ENCODE measurements around the gene GRID2. TPM values are rescaled to one million over a fixed set of nuclear protein-coding genes. Genes with fewer than 3 reads are reported as not detected.

The GRID2 gene
- total RNA-seq, 1 donor from 2014 or later = not detected

DNA sequence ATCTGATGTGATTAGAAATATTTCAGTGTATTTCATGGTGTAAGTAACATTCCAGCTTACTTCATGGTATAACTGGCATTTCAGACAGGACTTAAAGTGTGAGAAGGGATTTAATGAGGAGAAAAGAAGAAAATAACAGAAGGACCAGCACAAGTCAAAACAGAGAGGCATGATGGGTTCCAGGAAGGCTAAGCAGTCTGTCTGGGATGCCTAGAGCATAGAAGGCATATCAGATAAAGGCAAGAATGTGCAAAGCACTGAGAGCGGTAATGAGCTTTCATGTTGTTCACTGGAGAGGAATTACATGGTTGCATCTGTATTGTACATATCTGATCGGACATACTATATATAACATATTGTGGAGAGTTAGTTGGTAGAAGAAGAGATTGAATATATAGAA, 54.2 kb downstream of the GRID2 start:
- intact Hi-C loops (cut with micrococcal nuclease) = no loop called here
- DNase-seq = no peak
- Histone ChIP-seq H3K4me3 (no peak overlapping the region), H3K4me1 (no peaks in the 10 kb centered on the region), H3K36me3 (no peaks in the 10 kb centered on the region), H3K27me3 (ENCODE audit: low read depth) (no peaks in the 10 kb centered on the region), H3K9me3 (replicated peaks) (no peaks in the 10 kb centered on the region), H3K27ac (replicated peaks) (no peak overlapping the region)
- TF ChIP-seq, protein P1, sequence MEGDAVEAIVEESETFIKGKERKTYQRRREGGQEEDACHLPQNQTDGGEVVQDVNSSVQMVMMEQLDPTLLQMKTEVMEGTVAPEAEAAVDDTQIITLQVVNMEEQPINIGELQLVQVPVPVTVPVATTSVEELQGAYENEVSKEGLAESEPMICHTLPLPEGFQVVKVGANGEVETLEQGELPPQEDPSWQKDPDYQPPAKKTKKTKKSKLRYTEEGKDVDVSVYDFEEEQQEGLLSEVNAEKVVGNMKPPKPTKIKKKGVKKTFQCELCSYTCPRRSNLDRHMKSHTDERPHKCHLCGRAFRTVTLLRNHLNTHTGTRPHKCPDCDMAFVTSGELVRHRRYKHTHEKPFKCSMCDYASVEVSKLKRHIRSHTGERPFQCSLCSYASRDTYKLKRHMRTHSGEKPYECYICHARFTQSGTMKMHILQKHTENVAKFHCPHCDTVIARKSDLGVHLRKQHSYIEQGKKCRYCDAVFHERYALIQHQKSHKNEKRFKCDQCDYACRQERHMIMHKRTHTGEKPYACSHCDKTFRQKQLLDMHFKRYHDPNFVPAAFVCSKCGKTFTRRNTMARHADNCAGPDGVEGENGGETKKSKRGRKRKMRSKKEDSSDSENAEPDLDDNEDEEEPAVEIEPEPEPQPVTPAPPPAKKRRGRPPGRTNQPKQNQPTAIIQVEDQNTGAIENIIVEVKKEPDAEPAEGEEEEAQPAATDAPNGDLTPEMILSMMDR (IDR thresholded peaks at IDR 0.05; ENCODE audit: borderline replicate concordance) = no peak

DNA sequence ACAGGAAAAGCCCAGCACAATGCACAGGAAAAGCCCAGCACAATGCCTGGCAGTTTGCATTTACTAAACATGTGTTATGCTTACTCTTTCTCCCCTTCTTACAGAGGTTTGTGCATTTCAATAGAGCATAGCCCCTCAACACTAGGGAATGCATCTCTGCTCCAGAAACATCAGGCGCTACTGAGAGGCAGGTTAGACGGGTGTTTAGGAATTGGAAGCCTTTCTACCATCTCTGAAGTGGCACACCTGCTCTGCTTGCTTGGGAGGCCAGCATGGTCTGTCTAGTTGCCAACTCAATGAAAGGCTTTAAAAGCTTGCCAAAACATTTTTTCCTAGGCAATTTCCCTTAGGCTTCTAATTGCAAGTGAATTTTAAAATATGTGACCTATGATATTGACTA, 55.7 kb downstream of the GRID2 start:
- TF ChIP-seq, protein P1 (IDR thresholded peaks at IDR 0.05; ENCODE audit: borderline replicate concordance) = no peak
- intact Hi-C loops (cut with micrococcal nuclease) = no loop called here
- Histone ChIP-seq H3K27ac (replicated peaks) (no peak overlapping the region), H3K36me3 (no peaks in the 10 kb centered on the region), H3K27me3 (ENCODE audit: low read depth) (no peaks in the 10 kb centered on the region), H3K9me3 (replicated peaks) (no peaks in the 10 kb centered on the region), H3K4me1 (no peaks in the 10 kb centered on the region), H3K4me3 (no peak overlapping the region)
- no peak for DNase-seq

DNA sequence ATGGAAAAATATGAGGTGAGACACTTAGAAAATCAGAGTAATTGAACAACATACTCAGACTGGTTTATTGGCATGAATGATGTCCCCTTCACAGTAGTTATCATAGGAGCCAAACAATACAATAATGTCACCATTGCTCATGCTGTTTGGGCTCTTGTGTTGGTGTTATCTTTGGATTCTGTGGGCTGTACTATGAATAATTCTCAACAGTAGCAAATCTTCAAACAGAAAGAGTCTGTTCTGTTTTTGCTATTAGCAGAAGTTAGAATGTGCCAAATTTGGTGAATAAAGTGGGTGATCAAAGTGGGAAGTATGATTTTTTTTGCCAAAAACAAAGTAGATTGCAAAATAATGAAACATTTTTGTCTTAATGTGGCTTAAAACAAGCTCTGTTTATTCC, 58.3 kb downstream of the GRID2 start:
- no peaks in the 10 kb centered on the region for H3K4me1 ChIP-seq
- TF ChIP-seq, protein P1 (IDR thresholded peaks at IDR 0.05; ENCODE audit: borderline replicate concordance) = no peak
- intact Hi-C loops (cut with micrococcal nuclease) = no loop called here

DNA sequence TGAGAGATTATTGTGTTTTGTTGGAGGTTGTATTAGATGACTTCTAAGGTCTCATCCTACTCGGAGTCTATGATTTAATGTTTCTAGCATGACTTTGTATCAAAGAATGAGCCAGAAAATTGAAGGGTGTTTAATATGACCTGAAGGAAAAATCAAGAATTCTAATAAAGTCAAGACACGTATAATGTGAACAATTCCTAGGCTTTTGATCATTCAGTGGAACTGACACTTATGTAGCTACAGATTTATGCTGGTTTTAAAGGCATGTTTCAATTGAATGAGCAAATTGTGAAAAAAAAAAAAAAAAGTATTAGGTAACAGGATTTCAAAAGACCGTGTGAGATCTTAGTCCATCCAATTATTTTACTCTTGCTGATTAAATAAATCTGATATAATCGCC, 64.9 kb downstream of the GRID2 start:
- H3K4me1 ChIP-seq = no peaks in the 10 kb centered on the region
- TF ChIP-seq, protein P1 (IDR thresholded peaks at IDR 0.05; ENCODE audit: borderline replicate concordance) = no peak
- H3K4me3 ChIP-seq = no peak overlapping the region
- H3K27me3 ChIP-seq (ENCODE audit: low read depth) = no peaks in the 10 kb centered on the region
- H3K36me3 ChIP-seq = no peaks in the 10 kb centered on the region
- H3K27ac ChIP-seq (replicated peaks) = no peak overlapping the region
- intact Hi-C loops (cut with micrococcal nuclease) = no loop called here
- H3K9me3 ChIP-seq (replicated peaks) = no peaks in the 10 kb centered on the region
- no peak for DNase-seq

More for the DNA sequence above, 58.3 kb downstream of the GRID2 start:
- Histone ChIP-seq H3K9me3 (replicated peaks) (no peaks in the 10 kb centered on the region), H3K27ac (replicated peaks) (no peak overlapping the region), H3K36me3 (no peaks in the 10 kb centered on the region), H3K27me3 (ENCODE audit: low read depth) (no peaks in the 10 kb centered on the region), H3K4me3 (no peak overlapping the region)
- no peak for DNase-seq

DNA sequence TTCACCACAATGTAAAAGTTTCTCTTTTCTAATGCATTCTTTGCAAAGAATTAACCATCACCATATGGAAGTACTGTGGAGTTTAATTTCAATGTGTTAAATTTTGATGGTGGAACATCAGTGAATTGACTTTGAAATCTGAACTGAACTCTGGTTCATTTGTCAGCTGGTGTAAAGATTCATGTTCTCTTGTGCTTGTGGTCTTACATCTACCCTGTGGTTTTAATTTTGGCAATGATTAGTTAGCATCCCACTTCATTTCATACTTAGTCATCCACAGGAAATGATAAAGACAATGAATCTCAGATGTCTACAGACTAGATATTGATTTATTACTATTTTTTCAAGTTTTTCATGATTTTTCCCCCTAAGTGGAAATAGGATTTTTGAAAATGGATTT, 77.8 kb downstream of the GRID2 start:
- H3K9me3 ChIP-seq (replicated peaks) = no peaks in the 10 kb centered on the region
- H3K27me3 ChIP-seq (ENCODE audit: low read depth) = no peaks in the 10 kb centered on the region
- no peak for DNase-seq
- TF ChIP-seq, protein P1 (IDR thresholded peaks at IDR 0.05; ENCODE audit: borderline replicate concordance) = no peak
- H3K27ac ChIP-seq (replicated peaks) = no peak overlapping the region
- no peaks in the 10 kb centered on the region for H3K36me3 ChIP-seq
- intact Hi-C loops (cut with micrococcal nuclease) = no loop called here
- H3K4me1 ChIP-seq = no peaks in the 10 kb centered on the region
- H3K4me3 ChIP-seq = no peak overlapping the region

DNA sequence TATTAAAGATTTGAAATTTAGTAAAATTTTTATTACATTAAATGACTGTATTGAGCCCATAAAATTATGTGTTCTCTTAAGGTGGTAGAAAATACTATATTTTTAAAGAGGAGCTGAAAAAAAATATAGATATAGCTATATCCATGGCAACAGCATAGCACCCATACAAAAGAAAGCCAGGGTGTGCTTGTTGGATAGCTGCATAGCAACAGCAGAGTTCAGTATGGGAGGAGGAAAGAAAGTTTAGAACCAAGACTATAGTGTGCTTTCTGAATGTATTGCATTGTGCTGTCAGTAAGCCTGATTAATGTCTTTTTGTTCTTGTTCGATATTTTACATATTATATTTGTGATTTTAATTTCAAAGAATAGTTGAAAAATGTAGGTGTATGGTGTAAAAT, 78.4 kb downstream of the GRID2 start:
- intact Hi-C loops (cut with micrococcal nuclease) = no loop called here
- TF ChIP-seq, protein P1 (IDR thresholded peaks at IDR 0.05; ENCODE audit: borderline replicate concordance) = no peak

More for the DNA sequence above, 78.4 kb downstream of the GRID2 start:
- H3K9me3 ChIP-seq (replicated peaks) = no peaks in the 10 kb centered on the region
- DNase-seq = no peak
- H3K4me3 ChIP-seq = no peak overlapping the region
- H3K27me3 ChIP-seq (ENCODE audit: low read depth) = no peaks in the 10 kb centered on the region
- no peak overlapping the region for H3K27ac ChIP-seq (replicated peaks)
- H3K4me1 ChIP-seq = no peaks in the 10 kb centered on the region
- H3K36me3 ChIP-seq = no peaks in the 10 kb centered on the region

Measured in left ventricle myocardium inferior (tissue), 1 donor.